Hippocampal formation (tissue), 2 donors: ENCODE results near the gene PRELP.

ENCODE experiments used
- DNase-seq, 2 donors: peaks; one replicate each; lab custom pipeline; 2025; lab: John Stamatoyannopoulos, UW

PRELP gene

GRCh38 chr1:203524152-203524551 lies 48.5 kb downstream of the PRELP start:
- DNase-seq = peak in 1 of 2 donors; percentile 29

DNA sequence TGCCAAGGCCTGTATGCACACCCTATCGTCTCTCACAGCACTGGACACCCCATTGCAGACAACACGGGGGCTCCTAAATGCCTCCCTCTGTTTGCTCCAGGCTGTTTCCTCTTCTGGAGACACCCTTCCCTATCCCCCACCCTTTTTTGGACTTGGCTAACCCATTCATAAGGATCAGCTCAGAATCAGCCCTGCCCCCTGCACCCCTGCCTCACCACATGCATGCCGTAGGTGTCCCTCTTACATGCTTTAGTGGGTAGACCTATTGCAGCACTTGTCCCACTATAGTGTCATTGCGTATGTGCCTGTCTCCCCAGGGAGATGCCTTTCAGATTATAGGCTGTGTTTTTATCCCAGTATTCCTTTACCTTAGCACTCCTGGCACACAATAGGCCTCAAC lies 49.2 kb downstream of the PRELP start:
- DNase-seq = no peak

DNA sequence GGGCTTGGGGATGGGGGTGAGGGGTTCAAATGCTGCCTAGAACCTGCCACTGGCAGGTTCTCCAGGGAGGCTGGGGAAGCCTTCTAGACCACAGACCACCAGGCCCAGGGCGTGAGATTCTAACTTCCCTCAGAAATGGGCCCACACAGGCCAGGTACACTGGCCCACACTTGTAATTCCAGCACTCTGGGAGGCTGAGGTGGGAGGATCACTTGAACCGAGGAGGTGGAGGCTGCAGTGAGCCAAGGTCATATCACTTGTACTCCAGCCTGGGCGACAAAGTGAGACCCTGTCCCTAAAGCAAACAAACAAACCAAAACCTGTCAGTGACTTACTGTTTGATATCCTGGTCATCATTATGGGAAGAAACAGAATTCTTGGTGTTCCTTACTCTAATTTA lies 50.1 kb downstream of the PRELP start:
- no peak for DNase-seq

DNA sequence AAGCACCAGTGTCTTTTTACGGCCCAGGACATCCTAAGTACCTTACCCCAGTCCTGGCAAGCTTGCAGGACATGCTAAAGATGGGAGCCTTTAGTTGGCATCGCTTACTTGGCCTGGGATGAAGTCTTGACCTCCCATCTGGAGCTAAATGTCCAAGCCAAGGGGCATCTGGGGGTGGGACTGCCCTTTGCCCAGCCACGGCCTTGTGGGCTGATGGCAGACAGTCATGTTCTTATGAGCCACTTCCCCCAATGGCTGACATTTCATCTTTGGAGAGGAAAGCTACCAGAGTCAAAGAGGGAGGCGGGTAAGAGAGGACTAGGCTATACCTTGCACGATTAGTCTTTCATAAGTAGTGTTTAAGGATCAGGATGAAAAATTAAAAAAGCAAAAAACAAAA lies 50.5 kb downstream of the PRELP start:
- no peak for DNase-seq

DNA sequence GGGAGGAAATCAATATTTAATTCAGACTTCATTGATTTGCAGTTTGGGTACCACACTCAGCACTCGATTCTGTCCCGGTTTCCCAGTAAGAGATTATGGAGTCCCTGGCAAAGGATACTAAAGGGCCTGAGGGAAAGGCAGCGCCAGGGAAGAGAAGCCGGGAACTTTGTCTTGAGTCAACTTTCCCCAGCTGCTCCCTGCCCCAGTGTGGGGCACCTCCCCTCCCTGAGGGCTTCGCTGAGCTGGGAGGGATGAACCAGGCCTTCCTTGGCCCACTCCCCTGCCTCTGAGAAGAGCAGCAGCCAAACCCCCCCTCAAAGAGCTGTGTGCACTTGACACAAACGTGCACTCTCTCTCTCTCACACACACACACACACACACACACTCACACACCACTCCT lies 51.0 kb downstream of the PRELP start:
- no peak for DNase-seq

DNA sequence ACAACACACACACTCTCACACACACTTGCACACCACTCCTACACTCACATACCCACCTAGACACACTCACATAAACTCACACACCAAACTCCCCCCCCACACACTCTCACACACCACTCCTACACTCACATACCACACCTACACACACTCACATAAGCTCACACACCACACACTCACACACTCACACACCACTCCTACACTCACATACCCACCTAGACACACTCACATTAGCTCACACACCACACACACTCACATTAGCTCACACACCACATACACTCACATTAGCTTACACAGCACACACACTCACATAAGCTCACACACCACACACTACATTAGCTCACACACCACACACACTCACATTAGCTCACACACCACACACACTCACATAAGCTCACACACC lies 51.4 kb downstream of the PRELP start:
- no peak for DNase-seq

- DNase-seq = no peak
Observed at GRCh38 chr1:203528063-203528462, 52.5 kb downstream of the PRELP start.

GRCh38 chr1:203528976-203529835 lies 53.6 kb downstream of the PRELP start:
- no peak for DNase-seq

DNA sequence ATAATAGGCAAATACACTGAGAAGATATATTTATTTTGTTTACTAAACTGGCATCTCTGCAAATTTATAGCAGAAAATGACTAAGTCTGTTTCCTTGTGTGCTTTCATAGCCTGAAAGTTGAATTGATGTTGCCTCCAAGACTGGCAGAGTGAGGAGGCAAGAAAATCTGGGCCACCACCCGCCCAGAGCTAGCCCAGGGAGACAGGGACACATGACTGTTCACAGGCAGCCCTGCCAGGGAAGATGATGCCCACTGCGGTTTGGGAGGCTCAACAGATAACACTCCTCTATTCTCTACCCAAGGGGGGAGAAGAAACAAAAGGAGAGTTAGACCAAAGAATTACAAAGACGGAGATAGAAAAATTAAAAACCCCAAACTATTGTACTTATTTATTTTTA lies 55.5 kb downstream of the PRELP start:
- no peak for DNase-seq

- no peak for DNase-seq
Observed at GRCh38 chr1:203534012-203534411, 58.4 kb downstream of the PRELP start.

GRCh38 chr1:203534526-203534925 lies 58.9 kb downstream of the PRELP start:
- DNase-seq = no peak

- DNase-seq = no peak
Observed at GRCh38 chr1:203536575-203536974, 61.0 kb downstream of the PRELP start.

- no peak for DNase-seq
Observed at GRCh38 chr1:203536980-203537455, 61.4 kb downstream of the PRELP start.

GRCh38 chr1:203537806-203538464 lies 62.3 kb downstream of the PRELP start:
- no peak for DNase-seq

- no peak for DNase-seq
Observed at GRCh38 chr1:203538726-203539125, 63.1 kb downstream of the PRELP start.

- no peak for DNase-seq
Observed at GRCh38 chr1:203539831-203540546, 64.4 kb downstream of the PRELP start.
